ENCODE results near the gene DEFB128. TPM values are rescaled to one million over a fixed set of nuclear protein-coding genes. Genes with fewer than 3 reads are reported as not detected.

Gene DEFB128
- total RNA-seq, 1 donor from 2014 or later = not detected

DNA sequence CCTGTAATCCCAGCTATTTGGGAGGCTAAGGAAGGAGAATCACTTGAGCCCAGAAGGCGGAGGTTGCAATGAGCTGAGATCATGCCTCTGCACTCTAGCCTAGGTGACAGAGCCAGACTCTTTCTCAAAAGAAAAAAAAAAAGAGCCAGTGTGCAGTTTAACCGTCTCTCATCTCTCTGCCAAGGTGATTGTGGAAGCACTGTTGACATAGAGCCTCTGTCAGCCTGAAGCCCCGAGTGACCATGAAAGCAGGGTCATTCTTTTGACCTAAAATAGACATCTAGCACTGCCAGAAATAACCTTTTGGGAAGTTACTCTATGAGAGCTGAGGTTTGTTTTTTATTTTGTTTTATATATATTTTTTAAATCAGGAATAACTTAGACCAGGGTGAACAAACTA, 24.9 kb downstream of the DEFB128 start:
- Histone ChIP-seq H3K4me3 (no peak overlapping the region), H3K36me3 (no peaks in the 10 kb centered on the region), H3K4me1 (no peaks in the 10 kb centered on the region), H3K27ac (no peak overlapping the region), H3K9me3 (no peaks in the 10 kb centered on the region), H3K27me3 (no peaks in the 10 kb centered on the region)
- no peak for TF ChIP-seq POLR2AphosphoS5 (IDR thresholded peaks at IDR 0.05; ENCODE audit: insufficient read depth in 1 of 2, low read depth in 1 of 2)
- no peak for TF ChIP-seq POLR2A (IDR thresholded peaks at IDR 0.05)
- TF ChIP-seq, protein P1, sequence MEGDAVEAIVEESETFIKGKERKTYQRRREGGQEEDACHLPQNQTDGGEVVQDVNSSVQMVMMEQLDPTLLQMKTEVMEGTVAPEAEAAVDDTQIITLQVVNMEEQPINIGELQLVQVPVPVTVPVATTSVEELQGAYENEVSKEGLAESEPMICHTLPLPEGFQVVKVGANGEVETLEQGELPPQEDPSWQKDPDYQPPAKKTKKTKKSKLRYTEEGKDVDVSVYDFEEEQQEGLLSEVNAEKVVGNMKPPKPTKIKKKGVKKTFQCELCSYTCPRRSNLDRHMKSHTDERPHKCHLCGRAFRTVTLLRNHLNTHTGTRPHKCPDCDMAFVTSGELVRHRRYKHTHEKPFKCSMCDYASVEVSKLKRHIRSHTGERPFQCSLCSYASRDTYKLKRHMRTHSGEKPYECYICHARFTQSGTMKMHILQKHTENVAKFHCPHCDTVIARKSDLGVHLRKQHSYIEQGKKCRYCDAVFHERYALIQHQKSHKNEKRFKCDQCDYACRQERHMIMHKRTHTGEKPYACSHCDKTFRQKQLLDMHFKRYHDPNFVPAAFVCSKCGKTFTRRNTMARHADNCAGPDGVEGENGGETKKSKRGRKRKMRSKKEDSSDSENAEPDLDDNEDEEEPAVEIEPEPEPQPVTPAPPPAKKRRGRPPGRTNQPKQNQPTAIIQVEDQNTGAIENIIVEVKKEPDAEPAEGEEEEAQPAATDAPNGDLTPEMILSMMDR (IDR thresholded peaks at IDR 0.05) = no peak
- DNase-seq (ENCODE audit: extremely low spot score in 2 of 2) = no peak
- intact Hi-C loops (cut with DNase I) = no loop called here

DNA sequence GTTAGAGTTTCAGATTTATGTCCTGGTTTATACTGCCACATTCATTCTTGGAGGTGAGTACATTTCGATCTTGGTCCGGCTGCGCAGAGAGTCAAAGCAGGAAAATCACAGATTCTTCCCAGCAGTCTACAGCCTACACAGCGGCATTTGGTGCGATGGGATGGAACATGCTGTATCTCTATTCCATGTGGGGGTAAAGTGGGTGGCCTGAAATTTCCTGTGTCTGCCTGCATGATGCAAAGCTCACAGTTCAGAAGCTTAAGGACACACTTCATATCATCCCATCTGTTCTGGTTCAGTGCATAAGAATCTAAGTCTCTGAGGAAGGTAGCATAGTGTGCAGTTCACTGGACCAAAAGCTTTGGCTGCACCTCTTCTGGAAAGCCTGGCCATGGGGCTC, 32.4 kb downstream of the DEFB128 start, which contains the start of gene DEFB127:
TSS of gene DEFB127 (plus strand) at position 301 of the 400 bp plus-strand sequence. CDS start at position 392, 91 bp downstream.
- Histone ChIP-seq H3K4me3 (no peak within 1 kb of the TSS), H3K36me3 (no peaks in the 10 kb centered on the region), H3K9me3 (no peaks in the 10 kb centered on the region), H3K27me3 (no peaks in the 10 kb centered on the region), H3K27ac (no peak within 1 kb of the TSS), H3K4me1 (no peaks in the 10 kb centered on the region)
- intact Hi-C loops (cut with DNase I) = no loop called here
- TF ChIP-seq POLR2AphosphoS5 (IDR thresholded peaks at IDR 0.05; ENCODE audit: insufficient read depth in 1 of 2, low read depth in 1 of 2) (no peak), POLR2A (IDR thresholded peaks at IDR 0.05) (no peak)
- TF ChIP-seq, protein P1 (IDR thresholded peaks at IDR 0.05) = no peak
- no peak for DNase-seq (ENCODE audit: extremely low spot score in 2 of 2)

GRCh38 chr20:152131-152530, 37.4 kb downstream of the DEFB128 start:
- H3K27ac ChIP-seq = no peak overlapping the region
- TF ChIP-seq, protein P1 (IDR thresholded peaks at IDR 0.05) = no peak
- TF ChIP-seq POLR2AphosphoS5 (IDR thresholded peaks at IDR 0.05; ENCODE audit: insufficient read depth in 1 of 2, low read depth in 1 of 2) (no peak), POLR2A (IDR thresholded peaks at IDR 0.05) (no peak)
- no peaks in the 10 kb centered on the region for H3K9me3 ChIP-seq
- no peak overlapping the region for H3K4me3 ChIP-seq
- DNase-seq (ENCODE audit: extremely low spot score in 2 of 2) = no peak
- intact Hi-C loops (cut with DNase I) = no loop called here
- H3K4me1 ChIP-seq = no peaks in the 10 kb centered on the region
- no peaks in the 10 kb centered on the region for H3K36me3 ChIP-seq
- H3K27me3 ChIP-seq = no peaks in the 10 kb centered on the region

DNA sequence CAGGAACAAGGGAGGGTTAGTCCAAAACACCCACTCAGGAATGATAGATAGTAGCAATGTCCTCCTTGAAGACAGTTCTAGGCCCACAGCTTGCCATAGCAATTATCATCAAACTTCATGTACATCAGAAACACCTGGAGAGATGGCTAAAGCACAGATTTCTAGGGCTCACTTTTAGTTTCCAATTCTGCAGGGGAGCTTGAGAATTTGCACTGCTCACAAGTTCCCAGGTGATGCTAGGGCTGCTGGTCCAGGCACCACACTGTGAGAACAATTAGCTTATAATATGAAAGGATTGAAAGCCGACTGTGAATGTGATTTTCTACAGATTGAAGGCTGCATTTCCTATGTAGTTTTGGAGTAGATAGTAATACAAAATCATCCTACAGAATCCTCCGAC, 43.6 kb downstream of the DEFB128 start:
- DNase-seq (ENCODE audit: extremely low spot score in 2 of 2) = no peak
- no peak overlapping the region for H3K4me3 ChIP-seq
- H3K9me3 ChIP-seq = no peaks in the 10 kb centered on the region
- H3K27ac ChIP-seq = no peak overlapping the region
- no peaks in the 10 kb centered on the region for H3K36me3 ChIP-seq
- TF ChIP-seq POLR2A (IDR thresholded peaks at IDR 0.05) (no peak), POLR2AphosphoS5 (IDR thresholded peaks at IDR 0.05; ENCODE audit: insufficient read depth in 1 of 2, low read depth in 1 of 2) (no peak)
- TF ChIP-seq, protein P1 (IDR thresholded peaks at IDR 0.05) = no peak
- no peaks in the 10 kb centered on the region for H3K27me3 ChIP-seq
- intact Hi-C loops (cut with DNase I) = no loop called here
- no peaks in the 10 kb centered on the region for H3K4me1 ChIP-seq

GRCh38 chr20:142290-142689, 47.2 kb downstream of the DEFB128 start, which contains the start of gene DEFB126:
Gene DEFB126 (plus strand): TSS chr20:142590. CDS start chr20:142629, 39 bp downstream.
- DNase-seq (ENCODE audit: extremely low spot score in 2 of 2) = no peak
- Histone ChIP-seq H3K27me3 (no peaks in the 10 kb centered on the region), H3K4me1 (no peaks in the 10 kb centered on the region), H3K4me3 (no peak within 1 kb of the TSS), H3K36me3 (no peaks in the 10 kb centered on the region), H3K27ac (no peak within 1 kb of the TSS), H3K9me3 (no peaks in the 10 kb centered on the region)
- TF ChIP-seq, protein P1 (IDR thresholded peaks at IDR 0.05) = no peak
- TF ChIP-seq POLR2AphosphoS5 (IDR thresholded peaks at IDR 0.05; ENCODE audit: insufficient read depth in 1 of 2, low read depth in 1 of 2) = no peak
- no peak for TF ChIP-seq POLR2A (IDR thresholded peaks at IDR 0.05)
- intact Hi-C loops (cut with DNase I) = no loop called here

Measured in vagina (tissue), 2 donors.